ENCODE results near the gene DAPP1.

Gene DAPP1

DNA sequence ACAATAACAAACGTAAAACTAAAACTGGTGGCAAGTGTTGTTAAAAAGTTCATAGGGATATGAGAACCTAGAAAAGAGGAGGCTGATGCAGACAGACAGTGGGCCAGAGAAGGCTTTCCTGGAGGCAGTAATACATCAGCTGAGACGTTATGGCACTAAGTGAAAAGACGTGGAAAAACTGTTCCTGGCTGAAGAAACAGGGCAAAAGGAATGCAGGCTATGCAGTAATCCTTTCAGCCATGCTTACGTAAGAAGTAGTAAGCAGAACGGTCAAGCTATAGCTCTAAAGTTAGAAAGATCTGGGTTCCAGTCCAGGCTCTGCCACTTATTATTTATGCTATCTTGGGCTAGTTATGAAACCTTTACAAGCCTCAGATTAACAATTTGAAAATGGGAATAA lies 71.2 kb downstream of the DAPP1 start:
- no peak overlapping the region for H3K9ac ChIP-seq (ENCODE audit: low read depth in 1 of 2, low read length in 2 of 2)
- H3K27me3 ChIP-seq (ENCODE audit: control insufficient read depth in 1 of 2, insufficient read depth in 2 of 2, low read length in 2 of 2), result no peaks in the 10 kb centered on the region
- H3K4me1 ChIP-seq (ENCODE audit: control insufficient read depth in 1 of 2, insufficient read depth in 2 of 2, low read length in 2 of 2), result peaks cover under 1 to 14% of the 10 kb centered on the region in 2 donors
- H3K36me3 ChIP-seq (ENCODE audit: control insufficient read depth in 1 of 2, insufficient read depth in 2 of 2, low read length in 2 of 2), result peaks cover 12 to 20% of the 10 kb centered on the region in 2 donors
- H3K9me3 ChIP-seq (ENCODE audit: control insufficient read depth in 1 of 2, low read length in 2 of 2), result no peaks in the 10 kb centered on the region
- no peak overlapping the region for H3K4me3 ChIP-seq (ENCODE audit: low read depth in 1 of 2, low read length in 2 of 2)
- no peak overlapping the region for H3K27ac ChIP-seq (ENCODE audit: low read depth, low read length)

DNA sequence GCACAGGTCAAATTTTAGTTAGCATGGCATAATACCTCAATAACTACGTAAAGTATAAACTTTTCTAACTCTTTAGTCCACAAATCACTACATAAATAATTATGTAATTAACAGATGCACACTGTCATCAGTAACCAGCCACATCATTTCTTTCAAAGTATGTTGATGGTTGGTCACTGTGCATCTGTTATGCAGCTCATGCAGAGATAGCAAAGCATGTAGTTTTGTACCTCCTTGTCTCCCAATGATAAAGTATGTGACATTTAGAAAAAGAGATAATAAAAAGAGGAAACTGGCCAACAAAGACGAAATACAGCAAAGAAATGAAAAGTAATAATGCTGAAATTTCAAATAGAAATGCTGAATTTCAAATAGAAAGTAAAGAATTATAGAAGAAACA lies 74.7 kb downstream of the DAPP1 start:
- Histone ChIP-seq H3K27ac (ENCODE audit: low read depth, low read length) (no peak overlapping the region), H3K4me3 (ENCODE audit: low read depth in 1 of 2, low read length in 2 of 2) (no peak overlapping the region), H3K9ac (ENCODE audit: low read depth in 1 of 2, low read length in 2 of 2) (no peak overlapping the region), H3K9me3 (ENCODE audit: control insufficient read depth in 1 of 2, low read length in 2 of 2) (no peaks in the 10 kb centered on the region), H3K4me1 (ENCODE audit: control insufficient read depth in 1 of 2, insufficient read depth in 2 of 2, low read length in 2 of 2) (peaks cover 15 to 25% of the 10 kb centered on the region in 2 donors), H3K27me3 (ENCODE audit: control insufficient read depth in 1 of 2, insufficient read depth in 2 of 2, low read length in 2 of 2) (no peaks in the 10 kb centered on the region), H3K36me3 (ENCODE audit: control insufficient read depth in 1 of 2, insufficient read depth in 2 of 2, low read length in 2 of 2) (peaks cover 6 to 10% of the 10 kb centered on the region in 2 donors)

DNA sequence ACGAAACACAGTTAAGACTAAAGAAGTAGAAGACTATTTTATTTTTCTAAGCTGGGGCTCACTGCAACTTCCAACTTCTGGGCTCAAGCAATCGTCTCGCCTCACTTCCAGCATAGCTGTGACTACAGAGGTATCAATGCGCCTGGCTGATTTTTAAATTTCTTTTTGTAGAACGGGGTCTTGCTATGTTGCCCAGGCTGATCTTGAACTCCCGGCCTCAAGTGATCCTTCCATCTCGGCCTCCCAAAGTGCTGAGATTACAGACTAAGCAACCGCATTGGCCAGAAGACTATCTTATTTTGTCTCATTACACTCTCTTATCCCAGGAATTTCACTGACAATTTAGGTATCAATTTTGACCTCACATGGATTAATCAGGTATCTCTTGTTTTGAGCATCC lies 76.4 kb downstream of the DAPP1 start:
- no peak overlapping the region for H3K27ac ChIP-seq (ENCODE audit: low read depth, low read length)
- H3K4me3 ChIP-seq (ENCODE audit: low read depth in 1 of 2, low read length in 2 of 2), result peak overlapping the region; percentile 94 to 96
- no peaks in the 10 kb centered on the region for H3K27me3 ChIP-seq (ENCODE audit: control insufficient read depth in 1 of 2, insufficient read depth in 2 of 2, low read length in 2 of 2)
- peaks cover 15 to 25% of the 10 kb centered on the region in 2 donors for H3K4me1 ChIP-seq (ENCODE audit: control insufficient read depth in 1 of 2, insufficient read depth in 2 of 2, low read length in 2 of 2)
- H3K9me3 ChIP-seq (ENCODE audit: control insufficient read depth in 1 of 2, low read length in 2 of 2), result no peaks in the 10 kb centered on the region
- H3K36me3 ChIP-seq (ENCODE audit: control insufficient read depth in 1 of 2, insufficient read depth in 2 of 2, low read length in 2 of 2), result peaks cover 6 to 9% of the 10 kb centered on the region in 2 donors
- peak overlapping the region; percentile 89 to 90 for H3K9ac ChIP-seq (ENCODE audit: low read depth in 1 of 2, low read length in 2 of 2)

DNA sequence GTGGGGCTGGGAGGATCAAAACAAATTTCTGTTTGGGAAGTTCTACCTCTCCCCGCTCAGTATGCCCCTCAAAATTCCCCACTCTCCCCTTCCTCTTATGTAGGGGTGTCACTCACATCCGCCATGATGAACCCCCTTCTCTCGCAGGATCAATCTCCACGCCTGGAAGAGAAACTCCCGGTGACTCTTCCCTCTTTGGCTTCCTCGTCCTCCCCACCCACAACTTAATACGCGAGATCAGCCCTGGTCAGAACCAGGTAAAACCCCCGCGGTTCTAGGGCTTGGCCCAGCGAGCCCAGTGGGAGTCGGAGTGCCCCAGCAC lies 77.2 kb downstream of the DAPP1 start:
- Histone ChIP-seq H3K27ac (ENCODE audit: low read depth, low read length) (peak overlapping the region; percentile 81), H3K4me3 (ENCODE audit: low read depth in 1 of 2, low read length in 2 of 2) (peak overlapping the region; percentile 94 to 96), H3K9ac (ENCODE audit: low read depth in 1 of 2, low read length in 2 of 2) (peak overlapping the region; percentile 89 to 90), H3K27me3 (ENCODE audit: control insufficient read depth in 1 of 2, insufficient read depth in 2 of 2, low read length in 2 of 2) (no peaks in the 10 kb centered on the region), H3K36me3 (ENCODE audit: control insufficient read depth in 1 of 2, insufficient read depth in 2 of 2, low read length in 2 of 2) (peaks cover 6 to 9% of the 10 kb centered on the region in 2 donors), H3K4me1 (ENCODE audit: control insufficient read depth in 1 of 2, insufficient read depth in 2 of 2, low read length in 2 of 2) (peaks cover 15 to 25% of the 10 kb centered on the region in 2 donors), H3K9me3 (ENCODE audit: control insufficient read depth in 1 of 2, low read length in 2 of 2) (no peaks in the 10 kb centered on the region)

DNA sequence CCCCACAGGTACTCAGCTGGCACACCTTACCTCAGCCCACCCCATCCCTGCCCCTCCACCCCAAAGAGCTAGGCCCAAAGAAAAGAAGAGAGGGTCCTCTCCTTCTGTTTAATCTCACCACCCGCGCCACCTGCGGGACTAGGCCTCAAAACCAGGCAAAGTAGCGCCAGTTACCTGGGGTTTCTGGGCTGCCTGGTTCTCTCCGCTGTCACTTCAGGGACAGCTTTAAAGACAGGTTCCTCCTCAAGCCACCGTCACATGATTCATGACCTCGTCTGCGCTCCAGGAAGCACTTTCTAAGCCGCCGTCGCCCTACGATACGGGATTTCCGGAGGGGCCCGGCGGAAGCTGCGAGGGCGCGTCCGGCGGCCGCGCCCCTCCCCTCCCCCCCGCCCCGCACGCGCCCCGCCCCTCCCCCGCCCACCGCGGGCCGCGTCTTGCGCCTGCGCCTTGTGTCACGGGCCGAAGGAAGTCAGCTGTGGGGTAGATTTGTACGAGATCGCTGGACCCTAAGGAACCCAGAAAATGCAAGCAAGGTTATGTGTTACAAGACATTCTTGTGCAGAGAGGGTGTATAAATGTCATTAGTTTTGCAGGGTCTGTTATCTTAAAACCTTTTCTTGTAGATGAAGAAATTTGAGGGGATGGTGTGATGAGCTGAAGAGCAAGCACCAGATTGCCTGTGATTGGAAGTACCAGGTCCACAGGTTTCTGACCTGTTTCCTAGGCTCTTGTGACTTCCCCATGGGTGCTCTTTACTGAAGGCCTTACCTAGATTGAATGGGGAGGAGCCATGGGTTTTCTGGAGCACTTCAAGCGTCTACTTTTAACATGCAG lies 77.8 kb downstream of the DAPP1 start, which contains the start of gene LAMTOR3:
Gene LAMTOR3, minus strand, starts transcription at position 267 of the 837 bp plus-strand sequence. CDS start 464 bp downstream, outside the sequence.
- H3K4me3 ChIP-seq (ENCODE audit: low read depth in 1 of 2, low read length in 2 of 2), result peak within 1 kb of the TSS; percentile 94 to 96
- H3K9me3 ChIP-seq (ENCODE audit: control insufficient read depth in 1 of 2, low read length in 2 of 2), result no peaks in the 10 kb centered on the region
- H3K4me1 ChIP-seq (ENCODE audit: control insufficient read depth in 1 of 2, insufficient read depth in 2 of 2, low read length in 2 of 2), result peaks cover 15 to 25% of the 10 kb centered on the region in 2 donors
- H3K27ac ChIP-seq (ENCODE audit: low read depth, low read length), result peak within 1 kb of the TSS; percentile 81
- H3K9ac ChIP-seq (ENCODE audit: low read depth in 1 of 2, low read length in 2 of 2), result peak within 1 kb of the TSS; percentile 89 to 90
- H3K27me3 ChIP-seq (ENCODE audit: control insufficient read depth in 1 of 2, insufficient read depth in 2 of 2, low read length in 2 of 2), result no peaks in the 10 kb centered on the region
- peaks cover 4 to 6% of the 10 kb centered on the region in 2 donors for H3K36me3 ChIP-seq (ENCODE audit: control insufficient read depth in 1 of 2, insufficient read depth in 2 of 2, low read length in 2 of 2)

DNA sequence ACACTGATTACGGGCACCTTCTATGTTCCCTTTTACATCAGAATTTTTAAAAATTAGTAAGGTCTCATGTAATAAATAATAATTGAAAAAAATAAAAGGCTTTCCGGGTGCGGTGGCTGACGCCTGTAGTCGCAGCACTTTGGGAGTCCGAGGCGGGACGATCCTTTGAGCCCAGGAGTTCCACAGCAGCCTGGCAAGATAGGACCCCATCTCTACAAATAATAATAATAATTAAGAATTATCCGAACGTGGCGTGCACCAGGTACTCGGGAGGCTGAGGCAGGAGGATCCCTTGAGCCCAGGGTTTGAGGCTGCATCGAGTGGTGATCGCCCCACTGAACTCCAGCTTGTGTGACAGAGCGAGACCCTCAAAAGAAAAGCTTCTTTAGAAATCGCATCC lies 78.4 kb downstream of the DAPP1 start:
- Histone ChIP-seq H3K4me1 (ENCODE audit: control insufficient read depth in 1 of 2, insufficient read depth in 2 of 2, low read length in 2 of 2) (peaks cover 15 to 25% of the 10 kb centered on the region in 2 donors), H3K9me3 (ENCODE audit: control insufficient read depth in 1 of 2, low read length in 2 of 2) (no peaks in the 10 kb centered on the region), H3K9ac (ENCODE audit: low read depth in 1 of 2, low read length in 2 of 2) (peak overlapping the region in 1 of 2 donors; percentile 25), H3K4me3 (ENCODE audit: low read depth in 1 of 2, low read length in 2 of 2) (peak overlapping the region; percentile 76 to 96), H3K36me3 (ENCODE audit: control insufficient read depth in 1 of 2, insufficient read depth in 2 of 2, low read length in 2 of 2) (peaks cover 3 to 6% of the 10 kb centered on the region in 2 donors), H3K27ac (ENCODE audit: low read depth, low read length) (no peak overlapping the region), H3K27me3 (ENCODE audit: control insufficient read depth in 1 of 2, insufficient read depth in 2 of 2, low read length in 2 of 2) (no peaks in the 10 kb centered on the region)

DNA sequence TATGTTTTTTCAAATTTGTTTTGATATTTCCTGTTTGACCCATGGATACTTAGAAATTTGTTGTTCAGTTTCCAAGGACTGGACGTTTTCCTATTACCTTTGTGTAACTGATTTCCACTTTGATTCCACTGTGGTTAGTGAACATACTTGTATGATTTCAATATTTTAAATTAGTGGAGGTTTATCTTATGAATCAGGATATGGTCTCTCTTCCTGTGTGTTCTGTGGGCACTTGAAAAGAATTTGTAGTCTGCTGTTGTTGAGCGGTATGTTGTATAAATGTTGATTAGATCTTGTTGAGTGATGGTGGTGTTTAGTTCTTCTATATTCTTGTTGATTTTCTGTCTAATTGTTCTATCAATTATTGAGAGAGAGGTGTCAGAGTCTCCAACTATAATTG lies 98.8 kb downstream of the DAPP1 start:
- no peaks in the 10 kb centered on the region for H3K9me3 ChIP-seq (ENCODE audit: control insufficient read depth in 1 of 2, low read length in 2 of 2)
- peaks cover 3 to 4% of the 10 kb centered on the region in 2 donors for H3K4me1 ChIP-seq (ENCODE audit: control insufficient read depth in 1 of 2, insufficient read depth in 2 of 2, low read length in 2 of 2)
- peaks cover 9 to 15% of the 10 kb centered on the region in 2 donors for H3K36me3 ChIP-seq (ENCODE audit: control insufficient read depth in 1 of 2, insufficient read depth in 2 of 2, low read length in 2 of 2)
- H3K27ac ChIP-seq (ENCODE audit: low read depth, low read length), result no peak overlapping the region
- no peak overlapping the region for H3K9ac ChIP-seq (ENCODE audit: low read depth in 1 of 2, low read length in 2 of 2)
- H3K27me3 ChIP-seq (ENCODE audit: control insufficient read depth in 1 of 2, insufficient read depth in 2 of 2, low read length in 2 of 2), result no peaks in the 10 kb centered on the region
- no peak overlapping the region for H3K4me3 ChIP-seq (ENCODE audit: low read depth in 1 of 2, low read length in 2 of 2)

DNA sequence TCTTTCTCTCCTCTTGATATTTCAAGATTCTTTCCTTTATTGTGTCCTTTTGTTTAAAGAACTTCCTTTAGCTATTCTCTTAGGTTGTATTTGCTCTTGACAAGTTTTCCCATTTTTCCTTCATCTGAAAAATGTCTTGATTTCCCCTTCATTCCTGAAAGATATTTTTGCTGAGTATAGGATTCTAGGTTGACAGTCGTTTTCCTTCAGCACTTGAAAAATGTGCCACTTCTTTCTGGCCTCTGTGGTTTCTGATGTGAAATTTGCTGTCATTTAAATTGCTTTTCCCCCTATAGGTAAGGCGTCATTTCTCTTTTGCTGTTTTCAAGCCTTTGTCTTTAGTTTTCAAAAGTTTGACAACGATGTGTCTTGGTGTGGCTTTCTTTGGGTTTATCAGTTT lies 100.9 kb downstream of the DAPP1 start:
- Histone ChIP-seq H3K9me3 (ENCODE audit: control insufficient read depth in 1 of 2, low read length in 2 of 2) (no peaks in the 10 kb centered on the region), H3K36me3 (ENCODE audit: control insufficient read depth in 1 of 2, insufficient read depth in 2 of 2, low read length in 2 of 2) (peaks cover 10 to 21% of the 10 kb centered on the region in 2 donors), H3K4me3 (ENCODE audit: low read depth in 1 of 2, low read length in 2 of 2) (no peak overlapping the region), H3K27me3 (ENCODE audit: control insufficient read depth in 1 of 2, insufficient read depth in 2 of 2, low read length in 2 of 2) (no peaks in the 10 kb centered on the region), H3K27ac (ENCODE audit: low read depth, low read length) (no peak overlapping the region), H3K9ac (ENCODE audit: low read depth in 1 of 2, low read length in 2 of 2) (no peak overlapping the region), H3K4me1 (ENCODE audit: control insufficient read depth in 1 of 2, insufficient read depth in 2 of 2, low read length in 2 of 2) (peaks cover 3 to 4% of the 10 kb centered on the region in 2 donors)

DNA sequence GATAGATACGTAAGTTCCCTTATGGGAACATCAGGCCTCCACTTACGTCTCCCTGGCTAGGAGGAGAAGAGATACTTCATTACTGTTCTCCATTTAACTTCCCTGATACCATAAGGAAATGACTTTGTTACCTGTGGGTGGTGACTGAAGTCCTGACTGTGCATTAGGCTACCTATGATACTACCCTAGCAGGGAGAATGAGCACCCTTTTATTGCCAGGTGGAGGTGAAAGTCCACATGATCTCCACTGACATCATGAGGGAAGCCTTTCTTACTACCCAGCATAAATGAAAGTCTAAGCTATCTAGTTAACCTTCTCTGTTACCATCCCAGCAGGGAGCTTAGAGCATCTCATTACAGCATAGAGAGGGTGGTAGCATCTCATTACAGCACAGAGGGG lies 102.0 kb downstream of the DAPP1 start:
- H3K9me3 ChIP-seq (ENCODE audit: control insufficient read depth in 1 of 2, low read length in 2 of 2), result no peaks in the 10 kb centered on the region
- H3K36me3 ChIP-seq (ENCODE audit: control insufficient read depth in 1 of 2, insufficient read depth in 2 of 2, low read length in 2 of 2), result peaks cover 12 to 21% of the 10 kb centered on the region in 2 donors
- peaks cover 3 to 4% of the 10 kb centered on the region in 2 donors for H3K4me1 ChIP-seq (ENCODE audit: control insufficient read depth in 1 of 2, insufficient read depth in 2 of 2, low read length in 2 of 2)
- H3K27me3 ChIP-seq (ENCODE audit: control insufficient read depth in 1 of 2, insufficient read depth in 2 of 2, low read length in 2 of 2), result no peaks in the 10 kb centered on the region
- no peak overlapping the region for H3K9ac ChIP-seq (ENCODE audit: low read depth in 1 of 2, low read length in 2 of 2)
- H3K27ac ChIP-seq (ENCODE audit: low read depth, low read length), result no peak overlapping the region
- H3K4me3 ChIP-seq (ENCODE audit: low read depth in 1 of 2, low read length in 2 of 2), result no peak overlapping the region
